ENCODE data around the gene HNRNPA1.

HNRNPA1 gene

DNA sequence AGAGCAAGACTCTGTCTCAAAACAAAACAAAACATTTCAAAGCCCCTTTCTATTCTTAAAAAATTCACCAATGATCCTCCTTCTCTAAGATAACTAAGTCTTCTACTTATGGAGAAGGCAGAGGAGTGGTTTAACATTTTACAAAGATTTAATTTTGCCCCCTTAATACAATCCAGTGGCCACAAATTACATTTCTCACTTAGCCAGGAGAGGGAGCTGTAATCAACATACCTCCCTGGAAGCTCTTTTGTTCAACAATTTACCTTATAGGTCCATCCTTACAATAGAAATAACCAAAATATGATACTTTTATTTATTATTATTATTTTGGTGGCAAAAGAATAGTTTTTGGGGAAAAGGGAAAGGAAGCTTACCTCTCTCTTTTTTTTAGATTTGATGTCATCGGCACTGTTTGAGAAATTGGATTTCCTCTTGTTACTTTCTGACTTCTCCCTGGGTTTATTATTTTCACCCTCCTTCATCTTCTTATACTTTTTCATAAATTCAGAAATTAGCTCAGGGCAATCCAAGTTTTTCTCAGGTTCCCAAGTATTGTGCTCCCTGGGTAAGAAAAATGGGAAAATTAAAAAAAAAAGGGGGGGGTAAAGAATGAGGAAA is 28.8 kb upstream of the HNRNPA1 start:
- H4K20me1 ChIP-seq (ENCODE audit: insufficient read depth, low read length, poor library complexity, severe bottlenecking), result no peaks in the 10 kb centered on the region
- H3F3A ChIP-seq (ENCODE audit: low read depth), result no peaks in the 10 kb centered on the region
- peaks cover 69% of the 10 kb centered on the region; the same call in 1 of the 2 replicates for H3K36me3 ChIP-seq (ENCODE audit: insufficient read depth, low read length)
- no peak for TF ChIP-seq EZH2phosphoT487 (IDR thresholded peaks at IDR 0.05; ENCODE audit: borderline replicate concordance)
- TF ChIP-seq, protein P1, sequence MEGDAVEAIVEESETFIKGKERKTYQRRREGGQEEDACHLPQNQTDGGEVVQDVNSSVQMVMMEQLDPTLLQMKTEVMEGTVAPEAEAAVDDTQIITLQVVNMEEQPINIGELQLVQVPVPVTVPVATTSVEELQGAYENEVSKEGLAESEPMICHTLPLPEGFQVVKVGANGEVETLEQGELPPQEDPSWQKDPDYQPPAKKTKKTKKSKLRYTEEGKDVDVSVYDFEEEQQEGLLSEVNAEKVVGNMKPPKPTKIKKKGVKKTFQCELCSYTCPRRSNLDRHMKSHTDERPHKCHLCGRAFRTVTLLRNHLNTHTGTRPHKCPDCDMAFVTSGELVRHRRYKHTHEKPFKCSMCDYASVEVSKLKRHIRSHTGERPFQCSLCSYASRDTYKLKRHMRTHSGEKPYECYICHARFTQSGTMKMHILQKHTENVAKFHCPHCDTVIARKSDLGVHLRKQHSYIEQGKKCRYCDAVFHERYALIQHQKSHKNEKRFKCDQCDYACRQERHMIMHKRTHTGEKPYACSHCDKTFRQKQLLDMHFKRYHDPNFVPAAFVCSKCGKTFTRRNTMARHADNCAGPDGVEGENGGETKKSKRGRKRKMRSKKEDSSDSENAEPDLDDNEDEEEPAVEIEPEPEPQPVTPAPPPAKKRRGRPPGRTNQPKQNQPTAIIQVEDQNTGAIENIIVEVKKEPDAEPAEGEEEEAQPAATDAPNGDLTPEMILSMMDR (conservative IDR thresholded peaks at IDR 0.05; ENCODE audit: low read length), result peak; percentile 72
- no peaks in the 10 kb centered on the region for H3K4me1 ChIP-seq (ENCODE audit: insufficient read depth, low read length, poor library complexity, severe bottlenecking)
- H3K9me2 ChIP-seq (replicated peaks; ENCODE audit: low read depth, low read length), result no peaks in the 10 kb centered on the region
- no peaks in the 10 kb centered on the region for H3K79me2 ChIP-seq (ENCODE audit: insufficient read depth, low read length)
- H3K4me2 ChIP-seq (ENCODE audit: low read depth, low read length, poor library complexity, severe bottlenecking), result no peak overlapping the region
- no peaks in the 10 kb centered on the region for H3K9me3 ChIP-seq (ENCODE audit: insufficient read depth, low read depth, low read length)
- no peak overlapping the region for H2AFZ ChIP-seq (ENCODE audit: low read length)
- no peak overlapping the region for H3K9ac ChIP-seq (ENCODE audit: low read depth, low read length, poor library complexity, severe bottlenecking)
- no peaks in the 10 kb centered on the region for H3K27me3 ChIP-seq (ENCODE audit: insufficient read depth, low read length, poor library complexity, severe bottlenecking)
- no peak overlapping the region for H3K4me3 ChIP-seq (ENCODE audit: low read length, poor library complexity, severe bottlenecking)

DNA sequence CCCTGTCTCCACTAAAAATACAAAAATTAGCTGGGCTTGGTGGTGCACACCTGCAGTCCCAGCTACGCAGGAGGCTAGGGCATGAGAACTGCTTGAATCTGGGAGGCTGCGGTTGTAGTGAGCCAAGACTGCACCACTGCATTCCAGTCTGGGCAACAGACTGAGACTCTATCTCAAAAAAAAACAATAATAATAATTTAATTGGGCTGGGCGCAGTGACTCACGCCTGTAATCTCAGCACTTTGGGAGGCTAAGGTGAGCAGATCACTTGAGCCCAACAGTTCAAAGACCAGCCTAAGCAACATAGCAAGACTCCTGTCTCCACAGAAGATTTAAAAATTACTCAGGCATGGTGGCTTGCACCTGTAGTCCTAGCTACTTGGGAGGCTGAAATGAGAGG is 27.3 kb upstream of the HNRNPA1 start:
- H3K9me3 ChIP-seq (ENCODE audit: insufficient read depth, low read depth, low read length), result no peaks in the 10 kb centered on the region
- H3K79me2 ChIP-seq (ENCODE audit: insufficient read depth, low read length), result no peaks in the 10 kb centered on the region
- H3K4me2 ChIP-seq (ENCODE audit: low read depth, low read length, poor library complexity, severe bottlenecking), result no peak overlapping the region
- peaks cover 66% of the 10 kb centered on the region; the same call in 1 of the 2 replicates for H3K36me3 ChIP-seq (ENCODE audit: insufficient read depth, low read length)
- no peaks in the 10 kb centered on the region for H3K4me1 ChIP-seq (ENCODE audit: insufficient read depth, low read length, poor library complexity, severe bottlenecking)
- no peak overlapping the region for H2AFZ ChIP-seq (ENCODE audit: low read length)
- no peak overlapping the region for H3K4me3 ChIP-seq (ENCODE audit: low read length, poor library complexity, severe bottlenecking)
- TF ChIP-seq, protein P1 (conservative IDR thresholded peaks at IDR 0.05; ENCODE audit: low read length), result no peak
- no peak for TF ChIP-seq EZH2phosphoT487 (IDR thresholded peaks at IDR 0.05; ENCODE audit: borderline replicate concordance)
- H4K20me1 ChIP-seq (ENCODE audit: insufficient read depth, low read length, poor library complexity, severe bottlenecking), result no peaks in the 10 kb centered on the region
- no peaks in the 10 kb centered on the region for H3K9me2 ChIP-seq (replicated peaks; ENCODE audit: low read depth, low read length)
- H3K9ac ChIP-seq (ENCODE audit: low read depth, low read length, poor library complexity, severe bottlenecking), result no peak overlapping the region
- H3K27me3 ChIP-seq (ENCODE audit: insufficient read depth, low read length, poor library complexity, severe bottlenecking), result no peaks in the 10 kb centered on the region
- no peaks in the 10 kb centered on the region; the same call in 1 of the 2 replicates for H3F3A ChIP-seq (ENCODE audit: low read depth)

DNA sequence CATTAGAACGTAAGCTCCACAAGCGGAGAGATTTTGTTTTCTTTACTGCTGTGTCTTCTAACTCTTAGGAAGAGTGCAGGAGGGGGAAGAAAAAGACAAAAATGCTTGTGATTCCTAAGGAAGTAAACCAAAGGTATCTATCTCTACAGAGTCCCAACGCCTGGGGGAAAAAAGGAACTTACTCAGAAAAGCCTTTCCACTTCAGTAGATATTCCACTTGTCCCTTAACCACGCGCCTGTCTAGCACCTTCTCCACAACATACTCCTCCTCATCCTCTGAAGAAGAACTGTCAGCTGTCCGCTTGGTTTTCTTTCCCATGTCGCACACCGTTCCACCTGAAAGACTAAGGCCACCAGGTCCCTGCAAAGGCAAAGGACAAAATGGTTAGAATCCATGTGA is 23.2 kb upstream of the HNRNPA1 start:
- TF ChIP-seq, protein P1 (conservative IDR thresholded peaks at IDR 0.05; ENCODE audit: low read length), result no peak
- no peak for TF ChIP-seq EZH2phosphoT487 (IDR thresholded peaks at IDR 0.05; ENCODE audit: borderline replicate concordance)
- Histone ChIP-seq H3K9ac (ENCODE audit: low read depth, low read length, poor library complexity, severe bottlenecking) (no peak overlapping the region), H3K9me2 (replicated peaks; ENCODE audit: low read depth, low read length) (no peaks in the 10 kb centered on the region), H3K4me2 (ENCODE audit: low read depth, low read length, poor library complexity, severe bottlenecking) (no peak overlapping the region), H3K9me3 (ENCODE audit: insufficient read depth, low read depth, low read length) (no peaks in the 10 kb centered on the region), H3K4me1 (ENCODE audit: insufficient read depth, low read length, poor library complexity, severe bottlenecking) (peaks cover 21% of the 10 kb centered on the region), H4K20me1 (ENCODE audit: insufficient read depth, low read length, poor library complexity, severe bottlenecking) (peaks cover 4% of the 10 kb centered on the region), H3F3A (ENCODE audit: low read depth) (no peaks in the 10 kb centered on the region; the same call in 1 of the 2 replicates), H3K27me3 (ENCODE audit: insufficient read depth, low read length, poor library complexity, severe bottlenecking) (no peaks in the 10 kb centered on the region), H3K36me3 (ENCODE audit: insufficient read depth, low read length) (peaks cover 45% of the 10 kb centered on the region; the same call in 1 of the 2 replicates), H3K79me2 (ENCODE audit: insufficient read depth, low read length) (peaks cover 10% of the 10 kb centered on the region), H3K4me3 (ENCODE audit: low read length, poor library complexity, severe bottlenecking) (no peak overlapping the region), H2AFZ (ENCODE audit: low read length) (no peak overlapping the region)
